NCI-H460 (cell line): ENCODE data around the gene EHD1. TPM values are rescaled to one million over a fixed set of nuclear protein-coding genes. Genes with fewer than 3 reads are reported as not detected.

Experiments used
- DNase-seq: peaks from one replicate; pipeline ENCODE4 v3.0.0-alpha.2; 2016; ENCODE audit warnings: low read depth; ENCODE audit errors: extremely low read depth
- polyA plus RNA-seq: library from polyadenylated mRNA; depleted of rRNA; stranded (reverse); fragments of >200 nt; gene quantifications from 2 replicates; pipeline ENCODE4 v1.2.3, GENCODE V29; 2014; cell fraction: nucleus; rRNA removed
- total RNA-seq: library from RNA; depleted of rRNA; stranded (reverse); fragments of >200 nt; shearing (Covaris generic); gene quantifications from 2 replicates; pipeline ENCODE4 v1.2.3, GENCODE V29; 2014; rRNA removed

EHD1 gene
- 20.5 and 29.1 TPM in 2 replicates for total RNA-seq
- polyA plus RNA-seq = 22.9 and 28.6 TPM in 2 replicates

GRCh38 chr11:64878494-64879243 lies at the start of gene EHD1:
TSS of gene EHD1 (minus strand) at chr11:64878621. CDS start at chr11:64878464, 157 bp downstream.
- DNase-seq = peak; percentile 94

- DNase-seq = no peak
Observed at GRCh38 chr11:64926689-64927088, 48.3 kb upstream of the EHD1 start.

GRCh38 chr11:64925536-64926436 lies 47.4 kb upstream of the EHD1 start:
- DNase-seq = no peak

GRCh38 chr11:64924910-64925284 lies 46.5 kb upstream of the EHD1 start:
- no peak for DNase-seq

- peak; percentile 86 for DNase-seq
Observed at GRCh38 chr11:64923944-64924909, 45.8 kb upstream of the EHD1 start, which contains the start of gene PPP2R5B. TSS of gene PPP2R5B (plus strand) at chr11:64924689. CDS start at chr11:64925735, 1,046 bp downstream.

- DNase-seq = no peak
Observed at GRCh38 chr11:64923151-64923661, 44.8 kb upstream of the EHD1 start.

GRCh38 chr11:64921384-64921783 lies 43.0 kb upstream of the EHD1 start:
- no peak for DNase-seq

- DNase-seq = no peak
Observed at GRCh38 chr11:64920124-64920523, 41.7 kb upstream of the EHD1 start.

- no peak for DNase-seq
Observed at GRCh38 chr11:64919627-64920026, 41.2 kb upstream of the EHD1 start.

GRCh38 chr11:64918017-64918416 lies 39.6 kb upstream of the EHD1 start:
- DNase-seq = no peak

- DNase-seq = no peak
Observed at GRCh38 chr11:64917663-64917995, 39.2 kb upstream of the EHD1 start.

GRCh38 chr11:64916775-64917662 lies 38.6 kb upstream of the EHD1 start, which contains the start of gene ATG2A:
TSS of gene ATG2A (minus strand) at chr11:64917209. CDS start at chr11:64917135, 74 bp downstream.
- DNase-seq = peak; percentile 98

GRCh38 chr11:64916040-64916774 lies 37.8 kb upstream of the EHD1 start:
- no peak for DNase-seq

- no peak for DNase-seq
Observed at GRCh38 chr11:64915376-64915887, 37.0 kb upstream of the EHD1 start.

- DNase-seq = no peak
Observed at GRCh38 chr11:64914123-64914522, 35.7 kb upstream of the EHD1 start.

GRCh38 chr11:64913171-64913727 lies 34.8 kb upstream of the EHD1 start:
- DNase-seq = no peak

- no peak for DNase-seq
Observed at GRCh38 chr11:64911689-64912088, 33.3 kb upstream of the EHD1 start.

- no peak for DNase-seq
Observed at GRCh38 chr11:64911142-64911541, 32.7 kb upstream of the EHD1 start.
